SW 1271 (cell line): ENCODE measurements around the gene SPRED1.
A peak's percentile ranks its signal among the peaks of the same experiment; 100 is the strongest.
"Not testable (repeated sequence)": the region's sequence is repeated elsewhere in the genome, so short reads cannot be mapped to it uniquely, and the experiment has no call there.

ENCODE experiments used
- DNase-seq, 2 experiments: peaks; one replicate each; lab custom pipeline; 2025; lab: John Stamatoyannopoulos, UW

Gene SPRED1

GRCh38 chr15:38237021-38237420, 15.6 kb upstream of the SPRED1 start:
- not testable (repeated sequence) for DNase-seq

GRCh38 chr15:38238311-38238710, 14.3 kb upstream of the SPRED1 start:
- DNase-seq, result no peak

- DNase-seq, result no peak
These were observed 10.6 kb upstream of the SPRED1 start for GRCh38 chr15:38242055-38242454.

- DNase-seq, result no peak
These were observed 9.2 kb upstream of the SPRED1 start for GRCh38 chr15:38243278-38244055.

GRCh38 chr15:38247336-38247735, 5.3 kb upstream of the SPRED1 start:
- DNase-seq, result no peak

- DNase-seq, result peak in 1 of 2 experiments; percentile 48
These were observed 730 bp downstream of the SPRED1 start for GRCh38 chr15:38253351-38253781.

- peak in 1 of 2 experiments; percentile 72 for DNase-seq
These were observed 1.6 kb downstream of the SPRED1 start for GRCh38 chr15:38254051-38254883.

- DNase-seq, result no peak
These were observed 3.1 kb downstream of the SPRED1 start for GRCh38 chr15:38255690-38256089.

GRCh38 chr15:38257676-38258075, 5.0 kb downstream of the SPRED1 start:
- no peak for DNase-seq

GRCh38 chr15:38259134-38259533, 6.5 kb downstream of the SPRED1 start:
- DNase-seq, result no peak

GRCh38 chr15:38260077-38260476, 7.4 kb downstream of the SPRED1 start:
- no peak for DNase-seq

- DNase-seq, result no peak
These were observed 10.6 kb downstream of the SPRED1 start for GRCh38 chr15:38263251-38263650.

- no peak for DNase-seq
These were observed 11.4 kb downstream of the SPRED1 start for GRCh38 chr15:38263996-38264395.

GRCh38 chr15:38266247-38266986, 13.8 kb downstream of the SPRED1 start:
- no peak for DNase-seq

- DNase-seq, result no peak
These were observed 14.9 kb downstream of the SPRED1 start for GRCh38 chr15:38267421-38268022.

GRCh38 chr15:38271144-38271543, 18.5 kb downstream of the SPRED1 start:
- DNase-seq, result no peak

GRCh38 chr15:38271895-38272294, 19.3 kb downstream of the SPRED1 start:
- DNase-seq, result no peak

GRCh38 chr15:38272431-38272830, 19.8 kb downstream of the SPRED1 start:
- DNase-seq, result not testable (repeated sequence)

GRCh38 chr15:38274135-38274534, 21.5 kb downstream of the SPRED1 start:
- no peak for DNase-seq

- no peak for DNase-seq
These were observed 23.3 kb downstream of the SPRED1 start for GRCh38 chr15:38275959-38276358.

GRCh38 chr15:38277281-38277680, 24.6 kb downstream of the SPRED1 start:
- DNase-seq, result not testable (repeated sequence)

- DNase-seq, result no peak
These were observed 28.4 kb downstream of the SPRED1 start for GRCh38 chr15:38281031-38281430.
